Activated naive CD4-positive, alpha-beta T cell treated with anti-CD3 and anti-CD28 coated beads, Interleukin-2, amount 50 U/mL, for 24 hours (primary cell): ENCODE measurements around the gene TMPRSS11B.
A peak's percentile ranks its signal among the peaks of the same experiment; 100 is the strongest.
"Not testable (repeated sequence)": the region's sequence is repeated elsewhere in the genome, so short reads cannot be mapped to it uniquely, and the experiment has no call there.

ENCODE experiments used
- H3K27ac Mint-ChIP-seq: one replicate; pipeline ENCODE4 v1.8.0; 2021; ENCODE audit warnings: mild to moderate bottlenecking, mixed read lengths
- H3K27me3 Mint-ChIP-seq: one replicate; pipeline ENCODE4 v1.8.0; 2021; ENCODE audit warnings: mixed read lengths
- H3K36me3 Mint-ChIP-seq: one replicate; pipeline ENCODE4 v1.8.0; 2021; ENCODE audit warnings: mixed read lengths
- H3K4me1 Mint-ChIP-seq: one replicate; pipeline ENCODE4 v1.8.0; 2021; ENCODE audit warnings: mixed read lengths
- H3K4me3 Mint-ChIP-seq: one replicate; pipeline ENCODE4 v1.8.0; 2021; ENCODE audit warnings: mild to moderate bottlenecking, mixed read lengths
- H3K9me3 Mint-ChIP-seq: one replicate; pipeline ENCODE4 v1.8.0; 2021; ENCODE audit warnings: mixed read lengths

Gene TMPRSS11B

DNA sequence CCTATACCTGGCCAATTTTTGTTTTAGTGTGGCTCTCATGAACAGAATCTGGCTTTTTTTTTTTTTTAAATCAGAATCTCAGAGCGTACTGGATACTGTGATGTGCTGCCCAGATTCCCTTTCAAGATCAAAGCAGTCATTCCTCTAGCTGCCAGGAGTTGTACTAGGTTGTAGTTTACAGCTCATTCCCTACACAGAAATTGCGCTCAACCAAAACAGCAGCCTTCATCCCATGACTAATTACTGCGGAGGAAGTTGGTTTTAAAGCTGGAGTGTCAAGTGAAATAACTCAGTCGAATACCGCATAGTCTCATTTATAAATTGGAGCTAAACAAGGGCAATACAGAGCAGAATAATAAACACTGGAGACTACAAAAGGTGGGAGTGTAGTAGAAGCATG, 12.2 kb upstream of the TMPRSS11B start:
- no peak overlapping the region for H3K4me3 Mint-ChIP-seq
- no peaks in the 10 kb centered on the region for H3K36me3 Mint-ChIP-seq
- no peak overlapping the region for H3K27ac Mint-ChIP-seq
- H3K4me1 Mint-ChIP-seq, result no peaks in the 10 kb centered on the region
- no peaks in the 10 kb centered on the region for H3K9me3 Mint-ChIP-seq
- H3K27me3 Mint-ChIP-seq, result peaks cover 7% of the 10 kb centered on the region

DNA sequence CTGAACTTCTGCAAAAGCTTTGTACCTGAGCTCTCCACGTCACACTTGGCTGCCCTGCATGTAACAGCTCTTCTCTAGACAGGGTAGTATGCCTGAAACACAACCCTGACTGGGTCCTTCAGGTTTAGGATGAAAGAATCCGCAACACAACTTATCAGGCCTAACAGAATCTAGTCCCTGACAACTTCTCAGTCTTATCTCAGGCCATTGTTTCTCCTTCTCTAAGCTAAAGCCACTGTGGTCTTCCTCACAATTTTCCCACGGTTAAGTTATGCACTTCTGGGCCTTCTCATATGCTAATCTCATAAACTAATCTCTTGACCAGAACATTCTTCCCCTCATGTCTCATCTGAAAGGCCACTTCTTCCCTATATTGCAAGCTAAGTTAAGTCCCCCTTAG, 10.8 kb upstream of the TMPRSS11B start:
- Mint-ChIP-seq H3K4me3 (no peak overlapping the region), H3K36me3 (no peaks in the 10 kb centered on the region), H3K27ac (no peak overlapping the region), H3K9me3 (no peaks in the 10 kb centered on the region), H3K27me3 (peaks cover 8% of the 10 kb centered on the region), H3K4me1 (no peaks in the 10 kb centered on the region)

DNA sequence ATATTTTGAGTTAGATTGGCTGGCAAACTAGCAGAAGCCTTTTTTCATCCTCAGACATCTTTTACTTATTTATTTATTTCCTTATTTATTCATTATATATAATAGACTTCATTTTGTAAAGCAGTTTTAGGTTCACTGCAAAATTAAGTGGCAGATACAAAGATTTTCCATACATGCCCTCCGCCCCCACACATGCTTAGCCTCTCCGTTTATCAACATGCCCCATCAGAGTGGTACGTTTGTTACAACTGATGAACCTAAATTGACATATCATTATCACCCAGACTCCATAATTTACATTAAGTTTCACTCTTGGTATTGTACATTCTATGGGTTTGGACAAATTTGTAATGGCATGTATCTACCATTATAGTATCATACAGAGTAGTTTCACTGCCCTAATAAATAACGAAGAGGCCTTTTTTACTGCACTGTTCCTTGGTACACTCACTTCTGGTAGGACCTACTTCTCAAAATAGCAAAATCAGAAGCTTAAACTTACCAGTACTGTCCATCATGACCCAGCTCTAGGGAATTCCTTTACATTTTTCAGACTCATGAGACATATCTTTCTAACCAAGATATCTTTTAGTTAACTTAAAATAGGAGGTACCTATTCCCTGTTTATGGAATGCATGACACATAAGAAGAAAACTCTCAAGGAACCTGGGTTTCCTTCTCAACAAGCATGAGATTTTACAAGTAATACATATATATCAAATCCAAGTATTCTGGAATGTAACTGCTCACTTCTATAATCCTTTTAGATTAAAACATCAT, 4.8 kb upstream of the TMPRSS11B start:
- Mint-ChIP-seq H3K4me1 (peaks cover 16% of the 10 kb centered on the region), H3K27me3 (peaks cover 8% of the 10 kb centered on the region), H3K4me3 (no peak overlapping the region), H3K9me3 (peaks cover 4% of the 10 kb centered on the region), H3K27ac (peak overlapping the region; percentile 82), H3K36me3 (no peaks in the 10 kb centered on the region)

DNA sequence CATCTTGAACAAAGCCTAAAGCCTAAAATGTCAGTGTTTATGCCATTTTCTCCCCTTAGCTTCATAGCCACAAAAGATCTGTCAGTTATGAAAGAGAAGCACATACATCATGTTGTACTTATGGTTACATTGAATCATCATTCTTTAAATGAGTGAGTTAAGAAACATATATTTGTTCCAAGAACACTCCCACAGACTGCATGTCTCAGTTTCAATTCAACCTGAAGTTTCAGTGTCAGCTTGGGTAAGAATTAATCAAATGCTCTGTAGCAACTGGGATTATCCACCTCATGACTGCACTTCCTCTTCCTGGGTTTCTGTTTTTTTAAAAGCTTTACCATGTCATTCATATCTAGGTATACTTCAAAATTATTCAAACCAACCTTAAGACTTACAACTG, 3.9 kb upstream of the TMPRSS11B start:
- Mint-ChIP-seq H3K9me3 (peaks cover 4% of the 10 kb centered on the region), H3K4me1 (peaks cover 16% of the 10 kb centered on the region), H3K27ac (peak overlapping the region; percentile 95), H3K36me3 (no peaks in the 10 kb centered on the region), H3K27me3 (peaks cover 8% of the 10 kb centered on the region), H3K4me3 (peak overlapping the region; percentile 37)

DNA sequence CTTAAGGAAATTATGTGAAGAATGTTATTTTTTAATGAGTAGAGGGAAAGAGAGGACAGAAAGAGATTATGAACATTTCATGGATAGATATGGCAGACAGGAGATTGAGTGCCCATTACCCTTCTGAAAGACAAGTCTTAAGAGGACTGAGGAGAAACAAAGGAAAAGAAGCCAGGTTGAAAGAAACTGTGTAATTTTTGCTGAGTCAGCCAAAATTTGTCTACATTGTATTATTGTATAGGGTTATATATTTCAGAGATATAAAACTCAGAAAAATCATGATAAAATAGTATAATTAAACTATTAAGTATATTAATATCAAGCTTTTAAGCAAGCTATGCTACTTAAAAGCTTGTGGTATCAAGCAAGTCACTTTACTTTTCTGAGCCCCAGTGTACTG, 4.9 kb downstream of the TMPRSS11B start:
- Mint-ChIP-seq H3K36me3 (no peaks in the 10 kb centered on the region), H3K27me3 (peaks cover 9% of the 10 kb centered on the region)

DNA sequence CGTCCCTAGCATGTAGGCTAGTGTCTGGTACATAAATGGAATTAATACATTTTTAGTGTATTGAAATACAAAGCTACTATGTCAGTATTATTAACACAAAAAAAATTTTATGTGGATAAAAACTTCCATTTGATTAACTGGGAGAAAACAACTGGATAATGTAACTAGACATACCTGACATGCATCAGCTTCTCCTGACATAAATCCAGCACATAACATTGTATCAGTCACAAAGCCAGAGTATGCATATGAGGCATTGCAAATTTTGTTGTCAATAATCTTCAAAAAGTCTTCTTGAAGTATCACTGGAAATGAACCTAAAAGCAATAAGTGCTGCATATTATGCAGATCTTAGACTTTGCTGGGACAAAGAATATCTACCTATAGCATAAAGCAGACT, 16.9 kb downstream of the TMPRSS11B start:
- H3K4me3 Mint-ChIP-seq, result no peak overlapping the region
- no peaks in the 10 kb centered on the region for H3K36me3 Mint-ChIP-seq
- H3K27me3 Mint-ChIP-seq, result peaks cover 7% of the 10 kb centered on the region
- H3K9me3 Mint-ChIP-seq, result peaks cover under 1% of the 10 kb centered on the region
- no peak overlapping the region for H3K27ac Mint-ChIP-seq
- no peaks in the 10 kb centered on the region for H3K4me1 Mint-ChIP-seq

More for the DNA sequence above, 4.9 kb downstream of the TMPRSS11B start:
- no peaks in the 10 kb centered on the region for H3K9me3 Mint-ChIP-seq
- peak overlapping the region; percentile 19 for H3K27ac Mint-ChIP-seq
- no peak overlapping the region for H3K4me3 Mint-ChIP-seq
- H3K4me1 Mint-ChIP-seq, result no peaks in the 10 kb centered on the region

DNA sequence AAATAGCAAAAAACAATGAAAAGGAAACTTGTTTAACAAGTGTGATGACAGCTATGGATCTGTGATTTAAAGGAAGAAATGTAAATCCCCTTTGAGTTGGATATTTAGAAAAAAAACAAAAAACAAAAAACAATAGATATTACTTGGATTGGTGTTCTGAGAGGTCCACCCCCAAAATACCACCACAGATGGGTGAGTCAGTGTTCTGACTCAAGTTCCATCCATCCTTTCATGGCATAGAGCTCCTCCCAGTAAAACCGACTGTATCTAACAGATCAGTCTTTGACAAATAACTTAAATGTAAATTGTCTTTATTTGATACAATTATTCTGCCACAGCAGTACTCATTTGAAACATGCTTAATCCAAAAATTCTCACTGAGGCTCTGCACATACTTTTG, 27.4 kb downstream of the TMPRSS11B start:
- H3K4me3 Mint-ChIP-seq, result no peak overlapping the region
- H3K36me3 Mint-ChIP-seq, result no peaks in the 10 kb centered on the region
- no peak overlapping the region for H3K27ac Mint-ChIP-seq

DNA sequence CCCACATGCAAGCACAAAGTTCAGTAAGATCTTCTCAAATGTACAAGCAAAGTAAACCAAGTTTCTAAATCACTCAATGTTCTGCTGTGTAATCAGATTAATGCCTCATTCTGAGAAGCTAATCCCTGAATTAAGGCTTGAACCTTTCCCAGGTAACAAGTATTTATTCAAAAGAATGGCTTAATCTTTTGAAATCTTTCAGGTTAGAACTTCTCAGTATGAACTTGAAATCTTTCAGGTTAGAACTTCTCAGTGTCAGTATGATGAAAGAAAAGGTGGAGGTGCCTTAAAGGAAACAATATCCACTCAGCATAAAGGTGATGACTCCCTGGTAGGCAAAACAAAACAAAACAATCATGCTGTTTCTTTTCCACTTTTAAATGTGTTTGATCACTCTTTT, 29.0 kb downstream of the TMPRSS11B start:
- Mint-ChIP-seq H3K27ac (no peak overlapping the region), H3K4me1 (no peaks in the 10 kb centered on the region), H3K4me3 (no peak overlapping the region), H3K9me3 (no peaks in the 10 kb centered on the region), H3K36me3 (no peaks in the 10 kb centered on the region), H3K27me3 (peaks cover 14% of the 10 kb centered on the region)

More for the DNA sequence above, 27.4 kb downstream of the TMPRSS11B start:
- Mint-ChIP-seq H3K27me3 (peaks cover 14% of the 10 kb centered on the region), H3K9me3 (peaks cover under 1% of the 10 kb centered on the region), H3K4me1 (no peaks in the 10 kb centered on the region)

DNA sequence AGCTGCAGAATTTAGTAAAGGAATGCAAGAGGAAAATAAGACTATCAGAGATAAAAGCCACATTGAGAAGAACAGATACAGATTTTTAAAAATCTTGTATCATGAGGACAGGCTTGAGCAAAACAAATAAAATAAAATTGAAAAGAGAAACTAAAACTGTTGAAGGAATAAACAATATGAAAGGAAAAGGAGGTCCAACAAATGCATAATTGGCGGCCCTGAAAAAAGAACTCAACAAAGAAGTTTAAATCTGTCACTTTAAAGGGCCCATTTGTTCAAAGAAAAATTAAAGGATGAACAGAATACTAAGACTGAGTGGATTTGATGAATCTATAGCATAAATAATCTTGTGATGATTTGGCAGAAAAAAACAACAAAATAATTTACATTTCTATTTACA, 36.5 kb downstream of the TMPRSS11B start:
- H3K36me3 Mint-ChIP-seq, result no peaks in the 10 kb centered on the region
- H3K9me3 Mint-ChIP-seq, result peaks cover 13% of the 10 kb centered on the region

DNA sequence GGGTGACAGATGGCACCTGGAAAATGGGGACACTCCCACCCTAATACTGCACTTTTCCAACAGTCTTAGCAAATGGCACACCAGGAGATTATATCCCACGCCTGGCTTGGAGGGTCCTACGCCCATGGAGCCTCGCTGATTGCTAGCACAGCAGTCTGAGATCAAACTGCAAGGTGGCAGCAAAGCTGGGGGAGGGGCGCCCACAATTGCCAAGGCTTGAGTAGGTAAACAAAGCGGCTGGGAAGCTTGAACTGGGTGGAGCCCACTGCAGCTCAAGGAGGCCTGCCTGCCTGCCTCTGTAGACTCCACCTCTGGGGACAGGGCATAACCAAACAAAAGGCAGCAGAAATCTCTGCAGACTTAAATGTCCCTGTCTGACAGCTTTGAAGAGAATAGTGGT, 51.2 kb downstream of the TMPRSS11B start:
- H3K36me3 Mint-ChIP-seq, H3K9me3 Mint-ChIP-seq, H3K27me3 Mint-ChIP-seq, H3K4me3 Mint-ChIP-seq, H3K27ac Mint-ChIP-seq, H3K4me1 Mint-ChIP-seq: not testable (repeated sequence)

More for the DNA sequence above, 36.5 kb downstream of the TMPRSS11B start:
- Mint-ChIP-seq H3K4me3 (no peak overlapping the region), H3K27me3 (no peaks in the 10 kb centered on the region), H3K4me1 (no peaks in the 10 kb centered on the region), H3K27ac (no peak overlapping the region)

DNA sequence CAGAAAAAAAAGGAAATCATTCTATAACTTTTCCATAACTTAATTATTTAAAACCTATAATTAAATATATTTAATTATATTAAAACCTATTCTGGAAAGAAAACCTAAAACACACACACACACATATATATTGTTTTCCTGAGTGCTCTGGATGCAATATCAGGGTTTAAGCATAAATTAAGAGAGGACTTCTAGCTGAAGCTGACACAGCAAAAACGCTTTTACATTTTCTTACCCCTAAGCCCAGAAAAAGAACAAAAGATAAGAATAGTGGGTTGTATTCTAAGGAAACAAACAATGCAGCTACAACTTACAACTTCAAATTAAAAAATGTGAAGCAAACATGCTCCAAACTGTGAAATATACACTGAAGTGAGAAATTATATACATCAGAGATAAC, 52.3 kb downstream of the TMPRSS11B start:
- Mint-ChIP-seq H3K9me3 (peaks cover 5% of the 10 kb centered on the region), H3K4me1 (no peaks in the 10 kb centered on the region), H3K27me3 (peaks cover 12% of the 10 kb centered on the region), H3K36me3 (no peaks in the 10 kb centered on the region), H3K4me3 (no peak overlapping the region), H3K27ac (no peak overlapping the region)

DNA sequence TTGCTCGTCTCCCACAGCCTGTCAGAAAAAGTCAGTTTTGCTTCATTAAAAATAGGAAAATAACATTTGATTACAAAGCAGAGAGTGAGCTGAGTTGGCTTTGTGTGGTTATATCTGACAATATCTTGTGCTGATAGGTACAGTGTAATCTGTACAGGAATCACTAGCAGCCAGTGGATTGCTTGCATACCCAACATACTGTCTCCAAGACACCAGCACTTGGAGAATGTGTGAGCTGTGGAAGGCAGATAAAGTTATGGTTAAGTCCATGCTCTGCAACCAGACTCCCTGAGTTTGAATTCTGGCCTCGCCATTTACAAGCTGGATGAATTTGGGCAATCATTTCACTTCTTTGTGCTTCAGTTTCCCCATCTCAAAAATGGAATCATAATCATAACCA, 58.3 kb downstream of the TMPRSS11B start:
- Mint-ChIP-seq H3K36me3 (no peaks in the 10 kb centered on the region), H3K9me3 (no peaks in the 10 kb centered on the region), H3K4me1 (no peaks in the 10 kb centered on the region), H3K4me3 (no peak overlapping the region), H3K27ac (no peak overlapping the region), H3K27me3 (peaks cover 18% of the 10 kb centered on the region)

DNA sequence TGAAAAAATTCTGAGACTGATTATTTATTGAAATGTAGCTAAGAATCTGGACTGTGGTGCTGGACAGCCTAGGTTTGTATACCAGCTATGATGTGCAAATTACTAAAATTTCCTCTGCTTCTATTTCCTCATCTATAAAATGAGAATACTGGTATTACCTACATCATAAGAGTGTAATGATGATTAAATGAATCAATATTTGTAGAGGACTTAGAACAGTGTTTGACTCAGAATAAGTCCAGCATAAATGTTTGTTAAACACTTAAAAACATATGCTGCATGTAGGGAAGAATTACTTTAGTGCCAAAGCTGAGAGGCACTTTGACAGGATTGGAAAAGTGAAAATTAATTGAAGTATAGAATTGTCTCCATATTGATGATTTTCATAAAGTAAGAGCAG, 60.6 kb downstream of the TMPRSS11B start:
- Mint-ChIP-seq H3K4me1 (no peaks in the 10 kb centered on the region), H3K4me3 (no peak overlapping the region), H3K27ac (no peak overlapping the region), H3K9me3 (no peaks in the 10 kb centered on the region), H3K36me3 (no peaks in the 10 kb centered on the region), H3K27me3 (peaks cover 13% of the 10 kb centered on the region)

DNA sequence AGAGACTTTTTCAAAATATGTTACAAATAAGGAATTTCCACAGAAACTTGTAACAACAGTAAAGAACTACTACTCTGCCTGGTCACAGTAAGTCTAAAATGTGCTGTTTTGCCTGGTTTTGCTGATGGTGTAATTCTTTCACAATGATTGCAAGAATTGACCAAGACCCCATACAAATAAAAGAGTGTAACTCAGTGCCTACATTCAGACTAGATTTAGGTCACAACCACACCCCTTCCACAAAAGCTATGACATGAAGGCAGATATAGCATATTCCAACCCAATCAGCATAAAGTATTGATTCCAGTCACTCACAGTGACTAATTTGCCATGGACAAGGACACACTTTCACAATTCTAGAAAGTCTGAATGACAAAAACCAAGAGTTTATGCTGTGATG, 62.1 kb downstream of the TMPRSS11B start:
- H3K27me3 Mint-ChIP-seq, result peaks cover 11% of the 10 kb centered on the region
- no peaks in the 10 kb centered on the region for H3K4me1 Mint-ChIP-seq
- H3K9me3 Mint-ChIP-seq, result no peaks in the 10 kb centered on the region
- no peak overlapping the region for H3K27ac Mint-ChIP-seq
- no peak overlapping the region for H3K4me3 Mint-ChIP-seq
- no peaks in the 10 kb centered on the region for H3K36me3 Mint-ChIP-seq

DNA sequence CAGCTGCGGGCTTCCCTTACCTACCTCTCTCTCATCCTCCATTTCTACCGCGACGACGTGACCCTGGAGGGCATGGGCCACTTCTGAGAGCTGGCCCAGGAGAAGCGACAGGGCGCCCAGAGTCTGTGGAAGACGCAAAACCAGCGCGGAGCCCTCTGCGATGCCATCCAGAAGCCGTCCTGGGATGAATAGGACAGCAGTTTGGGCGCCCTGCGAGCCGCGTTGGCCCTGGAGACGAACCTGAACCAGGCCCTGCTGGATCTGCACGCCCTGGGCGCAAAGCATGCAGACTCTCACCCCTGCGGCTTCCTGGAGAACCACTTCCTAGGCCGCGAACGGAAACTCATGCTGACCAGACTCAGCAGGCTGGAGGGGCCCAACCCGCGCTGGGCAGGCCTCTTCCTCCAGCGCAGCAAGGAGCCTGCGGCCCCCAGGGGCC, 63.1 kb downstream of the TMPRSS11B start:
- Mint-ChIP-seq H3K4me3 (no peak overlapping the region), H3K9me3 (no peaks in the 10 kb centered on the region), H3K27ac (no peak overlapping the region), H3K36me3 (no peaks in the 10 kb centered on the region), H3K27me3 (peaks cover 9% of the 10 kb centered on the region), H3K4me1 (no peaks in the 10 kb centered on the region)

DNA sequence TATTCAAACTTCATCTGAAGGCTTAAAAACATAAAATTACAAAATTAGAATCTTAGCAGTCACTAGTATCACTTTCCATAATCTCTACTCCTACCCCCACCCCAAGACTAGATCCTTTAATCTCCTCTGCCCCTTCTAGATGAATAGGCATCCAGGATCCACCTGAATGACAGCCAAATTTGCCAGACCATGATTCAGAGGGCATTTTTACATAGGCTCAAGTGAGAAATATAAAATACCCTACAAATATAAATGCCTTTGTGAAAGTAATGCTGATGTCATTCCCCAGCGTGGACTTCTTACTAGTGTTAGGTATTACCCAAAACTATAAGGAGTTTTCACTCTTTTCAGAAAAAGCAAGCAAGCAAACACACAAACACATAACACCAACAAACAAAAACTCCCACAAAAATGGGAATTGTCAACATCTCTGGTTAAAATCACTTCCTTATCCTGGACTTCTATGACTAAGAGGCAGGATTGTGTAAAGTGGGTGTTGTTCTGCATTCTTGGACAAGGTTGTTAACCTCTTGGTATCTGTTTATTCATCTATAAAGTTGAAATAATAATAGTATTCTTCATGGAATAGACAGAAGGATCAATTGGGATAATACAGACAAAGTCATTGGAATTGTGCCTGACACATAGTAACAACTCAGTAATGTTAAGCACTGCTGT, 64.5 kb downstream of the TMPRSS11B start:
- H3K9me3 Mint-ChIP-seq, result no peaks in the 10 kb centered on the region
- H3K27me3 Mint-ChIP-seq, result peaks cover 12% of the 10 kb centered on the region
- no peak overlapping the region for H3K4me3 Mint-ChIP-seq
- H3K27ac Mint-ChIP-seq, result no peak overlapping the region
- H3K36me3 Mint-ChIP-seq, result no peaks in the 10 kb centered on the region
- no peaks in the 10 kb centered on the region for H3K4me1 Mint-ChIP-seq
